SU-DHL-6 (cell line): ENCODE measurements around the gene DST.

ENCODE experiments used
- CTCF ChIP-seq: fragments of 200-600 bp; sonication (generic); IDR thresholded peaks from one replicate; pipeline ENCODE4 v1.5.1; 2017; ENCODE audit warnings: antibody characterized with exemption, mild to moderate bottlenecking, low read length, moderate library complexity; ENCODE audit not compliant: insufficient read depth, poor library complexity, severe bottlenecking
- EZH2phosphoT487 ChIP-seq: fragments of 200-600 bp; sonication (generic), shearing (Covaris generic); conservative IDR thresholded peaks from 2 replicates; pipeline ENCODE4 v1.6.1; 2018; ENCODE audit warnings: mild to moderate bottlenecking, antibody characterized with exemption, low read length, moderate library complexity, mixed read lengths

GRCh38 chr6:56691814-56692213 lies 49.1 kb upstream of the DST start:
- TF ChIP-seq EZH2phosphoT487 (no peak), CTCF (no peak)
